ENCODE measurements around the gene ZFAND3.

DNA sequence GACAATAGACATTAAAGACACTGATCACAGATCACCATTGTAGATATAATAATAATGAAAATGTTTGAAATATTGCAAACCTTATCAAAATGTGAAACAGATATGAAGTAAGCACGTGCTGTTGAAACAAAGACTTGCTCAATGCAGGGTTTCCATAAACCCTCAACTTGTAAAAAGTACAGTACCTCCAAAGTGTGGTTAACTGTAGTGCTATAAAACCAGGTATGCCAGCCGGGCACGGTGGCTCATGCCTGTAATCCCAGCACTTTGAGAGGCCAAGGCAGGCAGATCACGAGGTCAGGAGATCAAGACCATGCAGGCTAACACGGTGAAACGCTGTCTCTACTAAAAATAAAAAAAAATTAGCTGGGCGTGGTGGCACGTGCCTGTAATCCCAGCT is 96.6 kb downstream of the ZFAND3 start:
- TF ChIP-seq CTCF (conservative IDR thresholded peaks at IDR 0.05 in 1 of 2, IDR thresholded peaks at IDR 0.05 in 1 of 2; ENCODE audit: low read depth in 1 of 2, low read length in 2 of 2) (no peak), EZH2 (IDR thresholded peaks at IDR 0.05; ENCODE audit: low read length, missing control alignments) (no peak)

All from fibroblast of lung (primary cell).